OCI-M2 (cell line): ENCODE data around the gene MIP.
"Not testable (repeated sequence)": the region's sequence is repeated elsewhere in the genome, so short reads cannot be mapped to it uniquely, and the experiment has no call there.

Experiments used
- DNase-seq: peaks from one replicate; lab custom pipeline; 2025; ENCODE audit not compliant: unreplicated experiment; lab: John Stamatoyannopoulos, UW

Gene MIP

GRCh38 chr12:56454557-56454956 is at the start of gene MIP:
Gene MIP, minus strand, starts transcription at chr12:56454657. Its CDS starts 44 bp downstream, at chr12:56454613.
- no peak for DNase-seq

DNA sequence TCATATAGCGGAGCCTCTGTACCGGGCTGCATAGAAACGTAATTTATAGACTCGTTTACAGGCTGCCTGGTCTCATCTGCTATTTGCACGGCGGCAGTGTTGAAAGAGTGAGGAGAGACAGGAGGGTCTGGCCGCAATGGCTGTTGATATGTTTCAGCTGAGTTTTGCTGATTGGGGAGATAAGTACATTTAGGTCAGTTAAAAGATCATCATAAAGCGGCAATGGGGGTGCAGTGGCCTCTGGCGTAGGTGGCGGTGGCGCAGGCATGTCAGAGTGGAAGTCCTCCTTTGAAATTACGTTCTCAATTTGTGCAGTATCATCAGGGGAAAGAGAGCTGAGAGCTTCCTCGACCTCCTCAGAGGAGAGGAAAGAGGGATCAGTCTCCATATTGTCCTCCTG is 45.4 kb upstream of the MIP start:
- DNase-seq: not testable (repeated sequence)

DNA sequence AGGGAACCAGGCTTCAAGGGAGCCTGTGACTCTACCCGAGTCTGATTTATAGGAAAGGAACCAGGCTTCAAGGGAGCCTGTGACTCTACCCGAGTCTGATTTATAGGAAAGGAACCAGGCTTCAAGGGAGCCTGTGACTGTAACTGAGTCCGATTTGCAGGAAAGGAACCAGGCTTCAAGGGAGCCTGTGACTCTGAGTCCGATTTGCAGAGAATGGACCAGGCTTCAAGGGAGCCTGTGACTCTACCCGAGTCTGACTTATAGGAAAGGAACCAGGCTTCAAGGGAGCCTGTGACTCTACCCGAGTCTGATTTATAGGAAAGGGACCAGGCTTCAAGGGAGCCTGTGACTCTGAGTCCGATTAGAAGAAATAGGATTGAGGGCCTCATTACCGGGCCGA is 45.0 kb upstream of the MIP start:
- DNase-seq: not testable (repeated sequence)

- DNase-seq: not testable (repeated sequence)
Observed at GRCh38 chr12:56498126-56498902, 43.9 kb upstream of the MIP start.

DNA sequence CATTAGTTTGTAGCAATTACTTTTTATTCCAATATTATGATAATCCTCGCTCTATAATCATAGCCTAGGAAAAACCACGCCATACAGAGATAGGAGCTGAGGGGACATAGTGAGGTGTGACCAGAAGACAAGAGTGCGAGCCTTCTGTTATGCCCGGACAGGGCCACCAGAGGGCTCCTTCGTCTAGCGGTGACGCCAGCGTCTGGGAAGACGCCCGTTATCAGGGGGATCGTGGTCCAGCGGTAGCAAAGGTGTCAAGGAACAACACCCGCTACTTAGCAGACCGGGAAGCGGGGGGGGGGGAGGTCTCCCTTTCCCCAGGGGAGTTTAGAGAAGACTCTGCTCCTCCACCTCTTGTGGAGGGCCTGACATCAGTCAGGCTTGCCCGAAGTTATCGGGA is 42.2 kb upstream of the MIP start:
- DNase-seq: not testable (repeated sequence)

DNA sequence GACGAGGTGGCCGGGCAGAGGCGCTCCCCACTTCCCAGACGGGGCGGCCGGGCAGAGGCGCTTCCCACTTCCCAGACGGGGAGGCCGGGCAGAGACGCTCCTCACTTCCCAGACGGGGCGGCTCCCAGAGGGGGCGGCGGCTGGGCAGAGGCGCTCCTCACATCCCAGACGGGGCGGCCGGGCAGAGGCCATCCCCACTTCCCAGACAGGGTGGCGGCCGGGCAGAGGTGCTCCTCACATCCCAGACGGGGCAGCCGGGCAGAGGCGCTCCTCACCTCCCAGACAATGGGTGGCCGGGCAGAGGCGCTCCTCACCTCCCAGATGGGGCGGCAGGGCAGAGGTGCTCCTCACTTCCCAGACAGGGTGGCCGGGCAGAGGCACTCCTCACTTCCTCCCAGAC is 40.0 kb upstream of the MIP start:
- not testable (repeated sequence) for DNase-seq

GRCh38 chr12:56494106-56494415 is 39.6 kb upstream of the MIP start:
- DNase-seq: not testable (repeated sequence)

DNA sequence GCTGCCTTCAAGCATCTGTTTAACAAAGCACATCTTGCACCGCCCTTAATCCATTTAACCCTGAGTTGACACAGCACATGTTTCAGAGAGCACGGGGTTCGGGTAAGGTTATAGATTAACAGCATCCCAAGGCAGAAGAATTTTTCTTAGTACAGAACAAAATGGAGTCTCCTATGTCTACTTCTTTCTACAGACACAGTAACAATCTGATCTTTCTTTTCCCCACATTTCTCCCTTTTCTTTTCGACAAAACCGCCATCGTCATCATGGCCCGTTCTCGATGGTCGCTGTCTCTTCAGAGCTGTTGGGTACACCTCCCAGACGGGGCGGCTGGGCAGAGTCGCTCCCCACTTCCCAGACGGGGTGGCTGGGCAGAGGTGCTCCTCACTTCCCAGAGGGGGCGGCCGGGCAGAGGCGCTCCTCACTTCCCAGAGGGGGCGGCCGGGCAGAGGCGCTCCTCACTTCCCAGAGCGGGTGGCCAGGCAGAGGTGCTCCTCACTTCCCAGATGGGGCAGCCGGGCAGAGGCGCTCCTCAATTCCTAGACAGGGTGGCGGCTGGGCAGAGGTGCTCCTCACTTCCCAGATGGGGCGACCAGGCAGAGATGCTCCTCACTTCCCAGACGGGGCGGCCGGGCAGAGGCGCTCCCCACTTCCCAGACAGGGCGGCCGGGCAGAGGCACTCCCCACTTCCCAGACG is 39.1 kb upstream of the MIP start:
- DNase-seq: not testable (repeated sequence)

DNA sequence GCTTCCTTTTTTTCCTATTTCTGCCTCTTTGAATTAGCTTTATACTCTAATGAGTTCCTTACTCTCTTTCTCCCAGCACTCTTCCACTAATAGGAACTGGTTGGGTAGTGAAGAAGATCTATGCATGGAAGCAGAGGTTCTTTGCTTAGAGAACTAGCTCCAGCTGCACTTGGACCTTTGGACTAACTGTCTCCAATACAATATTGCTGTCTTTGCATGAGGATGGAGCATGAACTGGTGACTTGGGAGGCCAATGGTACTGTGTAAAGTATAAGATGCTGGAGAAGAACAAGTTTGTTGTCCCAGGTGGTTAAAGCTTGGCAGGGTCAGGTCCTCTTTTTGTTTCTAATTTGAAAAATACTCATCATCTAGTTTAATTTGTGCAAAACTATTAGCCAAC is 35.9 kb upstream of the MIP start:
- DNase-seq: no peak

DNA sequence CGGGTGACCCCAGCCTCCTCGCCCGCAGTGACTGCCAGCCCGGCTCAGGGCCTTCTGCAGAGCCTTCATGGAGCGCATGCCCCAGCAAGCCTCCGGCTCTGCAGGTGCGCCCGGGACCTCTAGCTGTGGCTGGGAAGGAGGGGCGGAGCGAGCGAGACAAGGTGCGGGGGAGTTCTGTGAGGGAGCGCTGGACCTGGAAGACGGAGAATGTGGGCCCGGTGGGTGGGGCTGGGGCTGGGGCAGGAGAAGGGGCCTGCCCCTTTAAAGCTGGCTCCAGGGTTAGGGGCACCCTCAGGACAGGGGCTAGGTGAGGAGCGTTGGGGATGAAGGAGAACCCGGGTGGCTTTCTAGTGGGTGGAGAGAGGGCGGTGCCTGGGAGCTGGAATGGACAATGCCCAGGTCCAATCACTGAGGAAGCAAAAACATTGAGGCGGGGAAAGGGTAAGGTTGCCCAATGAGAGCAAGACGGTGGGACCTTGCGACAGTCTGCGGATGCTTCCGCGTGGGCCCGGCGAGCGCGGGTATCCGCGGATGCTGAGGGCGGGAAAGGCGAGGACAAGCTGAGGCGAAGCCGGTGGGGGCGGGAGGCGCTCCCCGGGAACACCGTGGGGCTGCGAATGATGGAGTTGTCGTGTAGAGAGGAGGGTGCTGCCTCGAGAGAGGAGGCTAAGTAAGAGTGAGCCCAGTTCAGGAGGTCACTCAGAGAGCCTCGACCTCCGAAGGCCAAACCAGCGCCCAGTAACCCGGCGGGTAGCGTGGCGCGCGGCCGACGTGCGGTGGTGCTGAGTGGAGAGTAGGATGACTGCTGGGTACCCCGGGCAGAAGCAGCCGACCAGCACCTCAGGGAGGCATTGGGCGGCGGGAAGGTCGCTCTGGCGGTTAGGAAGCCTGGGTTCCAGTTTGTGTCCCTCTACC is 33.8 kb upstream of the MIP start, which contains the start of gene GLS2:
TSS of gene GLS2 (minus strand) at position 121 of the 915 bp plus-strand sequence. CDS start at position 78, 43 bp downstream.
- DNase-seq: no peak

DNA sequence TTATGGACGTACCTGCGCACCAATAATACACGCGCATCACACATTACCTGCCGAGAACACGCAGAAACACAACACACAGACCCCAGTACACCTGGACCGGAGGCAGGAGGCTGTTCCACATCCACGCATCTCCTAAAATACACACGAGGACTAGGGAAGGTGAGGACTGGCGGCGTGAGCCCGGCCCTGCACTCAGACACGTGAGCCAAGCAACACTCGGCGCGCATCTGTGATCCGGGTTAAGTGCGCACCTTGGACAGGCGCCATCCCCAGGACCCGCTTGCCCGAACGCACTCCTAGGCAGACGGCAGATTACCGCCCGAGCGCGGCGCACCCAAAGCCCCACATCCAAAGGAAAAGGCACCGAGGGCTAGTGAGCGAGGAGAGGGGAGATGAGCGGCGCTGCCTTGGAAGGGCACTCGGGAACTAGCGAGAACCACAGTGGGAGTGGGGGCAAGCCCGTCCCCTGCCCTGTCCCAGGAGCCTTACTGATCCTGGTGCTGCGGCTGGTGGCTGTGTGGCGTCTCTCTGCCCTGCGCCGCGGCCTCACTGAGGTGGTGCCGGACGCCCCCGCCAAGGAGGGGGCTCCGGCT is 33.1 kb upstream of the MIP start:
- DNase-seq: no peak

GRCh38 chr12:56486694-56487093 is 32.2 kb upstream of the MIP start:
- no peak for DNase-seq

GRCh38 chr12:56484566-56484965 is 30.1 kb upstream of the MIP start:
- no peak for DNase-seq

DNA sequence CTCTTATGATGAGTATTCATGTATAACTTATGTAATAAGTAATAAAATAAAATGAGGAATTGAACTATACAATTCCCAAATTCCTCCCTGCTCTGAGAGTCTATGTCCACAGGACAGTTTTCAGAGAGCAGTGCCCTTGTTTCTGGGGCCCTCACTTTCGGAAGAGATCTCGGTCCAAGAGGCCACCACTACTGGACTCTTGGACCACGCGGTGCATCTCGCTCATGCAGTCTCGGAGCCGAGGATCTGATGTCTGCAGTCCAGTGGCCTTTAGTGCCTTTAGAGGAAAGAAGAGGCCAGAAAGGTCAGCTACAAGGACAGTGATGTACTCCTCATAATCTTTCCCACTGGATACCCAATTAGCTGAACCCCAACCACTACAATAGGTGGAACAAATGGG is 25.2 kb upstream of the MIP start:
- no peak for DNase-seq

- no peak for DNase-seq
Observed at GRCh38 chr12:56477521-56478225, 23.2 kb upstream of the MIP start.

GRCh38 chr12:56476972-56477432 is 22.5 kb upstream of the MIP start:
- no peak for DNase-seq

DNA sequence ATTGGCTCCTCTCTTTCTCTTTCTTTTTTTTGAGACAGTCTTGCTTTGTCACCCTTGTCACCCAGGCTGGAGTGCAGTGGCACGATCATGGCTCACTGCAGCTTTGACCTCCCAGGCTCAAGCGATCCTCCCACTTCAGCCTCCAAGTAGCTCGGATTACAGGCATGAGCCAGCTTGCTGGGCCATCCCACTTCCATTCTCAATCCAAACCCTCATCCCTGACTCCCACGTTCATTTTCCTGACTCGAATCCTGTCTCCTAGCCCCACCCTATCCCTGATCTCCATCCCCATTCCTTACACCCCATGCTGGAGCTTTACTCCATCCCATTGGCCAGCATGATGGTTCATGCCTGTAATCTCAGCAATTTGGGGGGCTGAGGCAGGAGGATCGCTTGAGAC is 21.7 kb upstream of the MIP start:
- DNase-seq: no peak

DNA sequence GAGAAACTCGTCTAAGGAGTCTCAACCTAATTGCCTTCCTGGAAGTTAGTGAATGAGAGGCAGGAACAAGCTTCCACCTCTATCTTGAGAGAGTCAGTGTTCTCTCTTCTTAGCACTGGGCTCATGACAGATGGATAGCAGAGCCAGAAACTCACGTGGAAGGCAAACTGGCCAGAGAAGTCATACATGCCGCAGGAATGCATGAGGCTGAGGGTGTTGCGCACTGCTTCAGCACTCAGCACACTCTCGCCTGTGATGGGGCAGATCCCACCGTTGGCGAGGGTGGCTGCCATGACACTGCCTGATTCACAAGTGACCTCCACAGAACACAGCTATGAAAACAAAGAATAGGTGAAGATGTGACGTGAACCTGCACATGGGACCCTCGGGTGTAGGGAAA is 19.9 kb upstream of the MIP start:
- DNase-seq: no peak

GRCh38 chr12:56469007-56469930 is 14.8 kb upstream of the MIP start:
- DNase-seq: no peak
